K562 (cell line): ENCODE measurements around the gene CEP295NL. TPM values are rescaled to one million over a fixed set of nuclear protein-coding genes. Genes with fewer than 3 reads are reported as not detected.

Experiments used
- ATAC-seq: fragments of 200-7000 bp; cut with Tn5 transposase; 3 replicates; pipeline ENCODE4 v1.9.1; 2020; ENCODE audit warnings: moderate library complexity
- BruUV-seq: library from RNA; stranded (reverse); fragments of 400-500 nt; replicated peaks from 2 replicates; lab custom pipeline; 2021; lab: Mats Ljungman, UMichigan
- CTCF ChIA-PET: fragments of 300-600 bp; formaldehyde crosslinking; extraction: SDS; loops from one replicate; lab custom pipeline; 2021; ENCODE audit warnings: low intra/inter-chr PET ratio; lab: Yijun Ruan, JAX
- POLR2A ChIA-PET: fragments of 300-600, 350-650 bp; sonication (Branson Sonifier 250); formaldehyde crosslinking; extraction: SDS; loops from one replicate; lab custom pipeline; 2021; ENCODE audit warnings: antibody characterized with exemption, inconsistent platforms; lab: Yijun Ruan, JAX
- DNase-seq, 4 experiments: peaks; one replicate each; pipeline versions ENCODE4 v3.0.0 to v3.0.0-alpha.2; 2011 to 2018; ENCODE audit warnings: low spot score in 3 of 4, mixed read lengths in 3 of 4; ENCODE audit errors: extremely low read depth in 1 of 4
- FAIRE-seq: peaks from 2 replicates; lab custom pipeline; 2011; peaks lifted over from hg19 to GRCh38; lab: Jason Lieb, UNC
- H2AFZ ChIP-seq: 2 replicates; pipeline ENCODE4 v1.6.0; 2011; ENCODE audit warnings: low read depth, low read length, control low read depth, inconsistent platforms
- H3K27ac ChIP-seq: fragments of 200-600 bp; 3 replicates; pipeline ENCODE4 v1.8.0; 2011; ENCODE audit warnings: low read depth, mild to moderate bottlenecking, control low read depth, inconsistent platforms, low read length, moderate library complexity, mixed read lengths; ENCODE audit errors: extremely low read depth
- H3K27me3 ChIP-seq, 2 experiments: fragments of 300-600 bp in 1 of 2; 2 replicates in 1 of 2; 3 replicates in 1 of 2; pipeline versions ENCODE4 v1.6.0 to v1.8.0; 2011; ENCODE audit warnings: inconsistent platforms in 2 of 2, low read length in 2 of 2, mild to moderate bottlenecking in 1 of 2, mixed read lengths in 1 of 2, moderate library complexity in 1 of 2; ENCODE audit not compliant: control insufficient read depth in 2 of 2, insufficient read depth in 2 of 2
- H3K36me3 ChIP-seq: fragments of 300-600 bp; 3 replicates; pipeline ENCODE4 v1.8.0; 2011; ENCODE audit warnings: mild to moderate bottlenecking, low read length, inconsistent platforms; ENCODE audit not compliant: control insufficient read depth, insufficient read depth
- H3K4me1 ChIP-seq, 2 experiments: fragments of 200-600 bp in 1 of 2; replicated peaks in 1 of 2; 2 replicates in 1 of 2; 3 replicates in 1 of 2; pipeline versions ENCODE4 v1.5.1 to v1.8.0; 2011; ENCODE audit warnings: inconsistent platforms in 2 of 2, low read length in 2 of 2, mild to moderate bottlenecking in 1 of 2, mixed read lengths in 1 of 2, moderate library complexity in 1 of 2; ENCODE audit not compliant: control insufficient read depth in 2 of 2, insufficient read depth in 2 of 2
- H3K4me2 ChIP-seq: 2 replicates; pipeline ENCODE4 v1.6.1; 2011; ENCODE audit warnings: low read length, control low read depth, inconsistent platforms, mixed read lengths; ENCODE audit not compliant: insufficient read depth
- H3K4me3 ChIP-seq: fragments of 200-600 bp; sonication (generic), shearing (Covaris generic); 2 replicates; pipeline ENCODE4 v1.5.1; 2016; ENCODE audit warnings: control low read depth, inconsistent platforms
- H3K79me2 ChIP-seq: fragments of 200-600 bp; 3 replicates; pipeline ENCODE4 v1.8.0; 2011; ENCODE audit warnings: low read length, inconsistent platforms; ENCODE audit not compliant: control insufficient read depth, insufficient read depth
- H3K9ac ChIP-seq, 2 experiments: 2 replicates each; pipeline versions ENCODE4 v1.6.0 to v1.6.1; 2011; ENCODE audit warnings: low read depth in 2 of 2, low read length in 2 of 2, control low read depth in 1 of 2, inconsistent platforms in 1 of 2, mild to moderate bottlenecking in 1 of 2, mixed read lengths in 1 of 2; ENCODE audit not compliant: insufficient read depth in 1 of 2
- H3K9me1 ChIP-seq: one replicate; pipeline ENCODE4 v1.6.0; 2011; ENCODE audit warnings: inconsistent platforms, mild to moderate bottlenecking, low read length, moderate library complexity; ENCODE audit not compliant: control insufficient read depth, insufficient read depth
- H3K9me3 ChIP-seq: replicated peaks from 2 replicates; pipeline ENCODE4 v1.5.1; 2011; ENCODE audit warnings: low read depth, low read length, inconsistent platforms; ENCODE audit not compliant: control insufficient read depth, insufficient read depth
- H4K20me1 ChIP-seq: replicated peaks from 2 replicates; pipeline ENCODE4 v1.6.1; 2011; ENCODE audit warnings: low read length, inconsistent platforms, mixed read lengths; ENCODE audit not compliant: control insufficient read depth, insufficient read depth
- HDGF ChIP-seq: fragments of 450-650 bp; IDR thresholded peaks from 2 replicates; pipeline ENCODE4 v1.6.1; 2016
- PATZ1 ChIP-seq: fragments of 250-450 bp; sonication (Bioruptor Pico); IDR thresholded peaks from 2 replicates; pipeline ENCODE4 v1.5.0; 2020; ENCODE audit warnings: mild to moderate bottlenecking, borderline replicate concordance
- SMARCB1 ChIP-seq: IDR thresholded peaks from 2 replicates; pipeline ENCODE4 v1.6.1; 2011; ENCODE audit warnings: improper control_type of control experiment, low read depth; ENCODE audit not compliant: insufficient read length
- SREBF2 ChIP-seq: sonication (generic); formaldehyde crosslinking; IDR thresholded peaks from 2 replicates; pipeline ENCODE4 v1.4.0; 2020; ENCODE audit warnings: mild to moderate bottlenecking, missing genetic modification reagents
- ZNF232 ChIP-seq: sonication (generic); formaldehyde crosslinking; IDR thresholded peaks from 2 replicates; pipeline ENCODE4 v1.8.0; 2022; ENCODE audit warnings: mild to moderate bottlenecking, missing genetic modification reagents
- ZNF253 ChIP-seq: fragments of 250-450 bp; sonication (Bioruptor Pico); conservative IDR thresholded peaks from 2 replicates; pipeline ENCODE4 v1.6.1; 2021; ENCODE audit warnings: mild to moderate bottlenecking
- ZNF407 ChIP-seq: fragments of 450-650 bp; IDR thresholded peaks from 2 replicates; pipeline ENCODE4 v1.6.1; 2016; ENCODE audit warnings: low read depth
- WGBS: fragments of 100-300 bp; shearing (Covaris generic); methylation state at CpG from one replicate; pipeline ENCODE4 v1.1.6; 2016; ENCODE audit warnings: low coverage, mixed read lengths; ENCODE audit not compliant: insufficient coverage; ENCODE audit errors: missing lambda C conversion rate; 5-methylcytosine and 5-hydroxymethylcytosine counted together
- in situ Hi-C: fragments of 300-500 bp; cut with MboI; formaldehyde crosslinking; loops from 4 replicates; pipeline ENCODE4 v1.15.0; 2018; ENCODE audit warnings: inconsistent platforms, mixed read lengths
- intact Hi-C: fragments of 100-400 bp; cut with micrococcal nuclease; formaldehyde crosslinking; loops from 2 replicates; pipeline ENCODE4 v1.14.2; 2022
- polyA plus RNA-seq, 8 experiments: library from polyadenylated mRNA; depleted of rRNA in 4 of 8; stranded (reverse) in 5 of 8; unstranded in 3 of 8; fragments of >200 nt; fragmentation: Nextera tagmentation in 2 of 8; fragmentation: Illumina TruSeq in 1 of 8; extraction: Ambion mirVana in 2 of 8; extraction: Trizol in 1 of 8; gene quantifications; 2 replicates each; pipeline versions ENCODE4 v1.2.1 to v1.2.3, GENCODE V29; 2011 to 2014; ENCODE audit warnings: inconsistent platforms in 1 of 8, missing spikeins in 1 of 8
- total RNA-seq, 7 experiments: library from RNA; depleted of rRNA in 6 of 7; stranded (reverse); fragments of >200 nt in 6 of 7; fragmentation: Illumina TruSeq in 2 of 7; extraction: Trizol in 2 of 7; gene quantifications; 2 replicates each; pipeline versions ENCODE4 v1.2.1 to v1.2.3, GENCODE V29; 2011 to 2021; ENCODE audit warnings: low replicate concordance in 1 of 7

The CEP295NL gene
- total and polyA plus RNA-seq, 9 of the 15 experiments (the other 6 are each of a cell fraction or from before 2014, with no cell fraction given) = not detected

DNA sequence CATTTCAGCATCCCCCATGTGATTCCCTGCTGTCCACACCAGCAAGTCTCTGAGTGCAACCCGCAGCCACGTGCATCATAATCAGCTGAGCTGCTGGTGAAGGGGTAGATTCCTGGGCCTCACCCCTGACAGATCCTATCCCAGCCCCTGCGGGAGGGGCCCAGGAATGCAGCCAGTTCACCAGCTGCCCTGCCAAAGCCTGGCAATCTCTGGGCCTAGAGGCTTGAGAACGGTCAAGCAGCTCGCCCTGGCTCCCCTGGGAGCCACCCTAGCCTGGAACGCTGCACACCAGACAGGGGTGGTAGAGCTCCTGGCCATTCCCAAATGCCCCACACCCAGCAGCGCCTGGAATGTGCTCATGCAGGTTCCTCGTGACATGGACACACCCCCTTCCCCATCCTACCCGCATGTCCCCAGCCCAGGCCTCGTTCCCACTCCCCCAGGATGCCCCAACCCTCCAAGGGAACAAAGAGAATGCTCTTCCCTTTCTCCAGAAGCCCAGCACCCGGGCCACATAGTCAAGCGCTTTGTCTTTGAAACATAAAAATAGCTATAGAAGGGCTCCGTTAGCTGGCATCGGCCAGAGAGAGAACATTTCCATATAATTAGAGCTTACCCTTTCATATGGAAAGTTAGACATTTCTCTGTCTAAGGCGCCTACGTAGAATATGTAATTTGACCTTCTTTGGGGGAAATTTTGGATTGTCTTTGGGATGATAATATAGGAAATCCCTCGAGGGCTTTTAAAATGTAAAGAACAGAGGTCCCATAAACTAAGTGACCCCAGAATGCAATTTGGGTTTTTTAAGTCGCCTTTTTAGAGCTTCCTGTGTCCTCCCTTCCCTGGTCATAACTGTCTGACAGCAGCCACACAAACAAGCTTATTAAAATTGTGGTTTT lies 3.4 kb downstream of the CEP295NL start:
- WGBS = 2% methylated on average over 18 of the region's 18 CpGs
- DNase-seq = no peak

More for the DNA sequence above, 3.4 kb downstream of the CEP295NL start:
- peaks cover 10% of the 10 kb centered on the region for H4K20me1 ChIP-seq
- H3K4me1 ChIP-seq = peaks cover 0 to 14% of the 10 kb centered on the region in 2 experiments; a peak in 2 of 5 replicates
- TF ChIP-seq ZNF232 (no peak), HDGF (no peak), PATZ1 (CRISPR knock-in tag) (no peak), ZNF407 (no peak), SMARCB1 (no peak), ZNF253 (CRISPR knock-in tag) (no peak), SREBF2 (CRISPR knock-in tag) (no peak)
- ChIA-PET CTCF (no interaction called here), POLR2A (interaction anchor here (0.7 to 1.8 kb wide), 2 partner anchors 9 to 97 kb away, joined by 3 to 6 read pairs; no protein-coding TSS in a partner anchor)
- no peak overlapping the region for H3K4me2 ChIP-seq
- no peak overlapping the region for H3K27ac ChIP-seq
- no peak for ATAC-seq
- no peaks in the 10 kb centered on the region for H3K79me2 ChIP-seq
- no peak overlapping the region for H3K9ac ChIP-seq
- H3K27me3 ChIP-seq = peaks cover 64 to 90% of the 10 kb centered on the region in 2 experiments
- H3K36me3 ChIP-seq = no peaks in the 10 kb centered on the region
- H2AFZ ChIP-seq = no peak overlapping the region
- in situ Hi-C loops = no loop called here
- H3K4me3 ChIP-seq = no peak overlapping the region
- FAIRE-seq = no peak
- peaks cover 2% of the 10 kb centered on the region for H3K9me1 ChIP-seq
- no peaks in the 10 kb centered on the region for H3K9me3 ChIP-seq
- intact Hi-C loops = no loop called here
- no TSS peak for BruUV-seq
